OCI-LY1 (cell line): Measurements from ENCODE around the gene GNG11.

Experiments used
- H2AFZ ChIP-seq: fragments of 200-600 bp; sonication (generic), shearing (Covaris generic); 2 replicates; pipeline ENCODE4 v1.6.0; 2014; ENCODE audit warnings: antibody characterized with exemption, mild to moderate bottlenecking, low read length
- H3F3A ChIP-seq: fragments of 200-600 bp; sonication (generic), shearing (Covaris generic); 2 replicates; pipeline ENCODE4 v1.6.0; 2014; ENCODE audit warnings: mild to moderate bottlenecking, antibody characterized with exemption, low read length, moderate library complexity; ENCODE audit not compliant: insufficient read depth
- H3K27ac ChIP-seq: fragments of 200-600 bp; sonication (generic); 2 replicates; pipeline ENCODE4 v1.5.1; 2014; ENCODE audit warnings: low read length, mixed run types, mild to moderate bottlenecking, low read depth; ENCODE audit not compliant: poor library complexity, severe bottlenecking
- H3K27me3 ChIP-seq: fragments of 200-600 bp; sonication (generic); 2 replicates; pipeline ENCODE4 v1.6.0; 2014; ENCODE audit warnings: antibody characterized with exemption, mild to moderate bottlenecking, low read length, moderate library complexity; ENCODE audit not compliant: insufficient read depth
- H3K36me3 ChIP-seq: fragments of 200-600 bp; sonication (generic); 2 replicates; pipeline ENCODE4 v1.6.1; 2014; ENCODE audit warnings: mild to moderate bottlenecking, antibody characterized with exemption, low read length, moderate library complexity, mixed read lengths; ENCODE audit not compliant: insufficient read depth
- H3K4me1 ChIP-seq: fragments of 200-600 bp; sonication (generic); 2 replicates; pipeline ENCODE4 v1.5.1; 2014; ENCODE audit warnings: mild to moderate bottlenecking, low read length, moderate library complexity; ENCODE audit not compliant: insufficient read depth, severe bottlenecking
- H3K4me2 ChIP-seq: fragments of 200-600 bp; sonication (generic), shearing (Covaris generic); 2 replicates; pipeline ENCODE4 v1.6.1; 2014; ENCODE audit warnings: low read length
- H3K4me3 ChIP-seq: fragments of 200-600 bp; sonication (generic); 2 replicates; pipeline ENCODE4 v1.5.1; 2014; ENCODE audit warnings: low read length, low read depth, mild to moderate bottlenecking, mixed read lengths; ENCODE audit not compliant: poor library complexity, severe bottlenecking
- H3K79me2 ChIP-seq: fragments of 200-600 bp; shearing (Covaris generic); 2 replicates; pipeline ENCODE4 v1.6.1; 2016; ENCODE audit warnings: mixed run types, low read length, mixed read lengths; ENCODE audit not compliant: insufficient read depth
- H3K9ac ChIP-seq: fragments of 200-600 bp; sonication (generic), shearing (Covaris generic); 2 replicates; pipeline ENCODE4 v1.6.1; 2014; ENCODE audit warnings: mild to moderate bottlenecking, low read length, mixed read lengths
- H3K9me2 ChIP-seq: fragments of 200-600 bp; sonication (generic), shearing (Covaris generic); 2 replicates; pipeline ENCODE4 v1.6.1; 2014; ENCODE audit warnings: low read depth, mild to moderate bottlenecking, low read length, mixed read lengths
- H3K9me3 ChIP-seq: fragments of 200-600 bp; shearing (Covaris generic); 2 replicates; pipeline ENCODE4 v1.6.1; 2014; ENCODE audit warnings: low read length, mixed read lengths
- H4K20me1 ChIP-seq: fragments of 200-600 bp; sonication (generic), shearing (Covaris generic); 2 replicates; pipeline ENCODE4 v1.6.0; 2016; ENCODE audit warnings: mild to moderate bottlenecking, low read length; ENCODE audit not compliant: insufficient read depth
- CTCF ChIP-seq: fragments of 200-600 bp; sonication (generic), shearing (Covaris generic); IDR thresholded peaks from 2 replicates; pipeline ENCODE4 v1.5.1; 2017; ENCODE audit warnings: mild to moderate bottlenecking, antibody characterized with exemption, low read length, moderate library complexity, mixed read lengths
- EZH2 ChIP-seq: fragments of 200-600 bp; sonication (generic), shearing (Covaris generic); IDR thresholded peaks from 2 replicates; pipeline ENCODE4 v1.8.0; 2017; ENCODE audit warnings: borderline replicate concordance, mixed run types, mild to moderate bottlenecking, antibody characterized with exemption, low read length, moderate library complexity, mixed read lengths

Gene GNG11

GRCh38 chr7:93945756-93946535, 24.4 kb downstream of the GNG11 start:
- Histone ChIP-seq H3K4me3 (no peak overlapping the region), H3K27ac (no peak overlapping the region), H3K79me2 (no peaks in the 10 kb centered on the region), H3K36me3 (no peaks in the 10 kb centered on the region), H3K9me3 (no peaks in the 10 kb centered on the region), H2AFZ (no peak overlapping the region), H3K9ac (no peak overlapping the region), H3K4me2 (no peak overlapping the region), H3K9me2 (no peaks in the 10 kb centered on the region), H3K27me3 (no peaks in the 10 kb centered on the region), H3K4me1 (peaks cover 4% of the 10 kb centered on the region), H3F3A (no peaks in the 10 kb centered on the region), H4K20me1 (no peaks in the 10 kb centered on the region)
- no peak for TF ChIP-seq EZH2

DNA sequence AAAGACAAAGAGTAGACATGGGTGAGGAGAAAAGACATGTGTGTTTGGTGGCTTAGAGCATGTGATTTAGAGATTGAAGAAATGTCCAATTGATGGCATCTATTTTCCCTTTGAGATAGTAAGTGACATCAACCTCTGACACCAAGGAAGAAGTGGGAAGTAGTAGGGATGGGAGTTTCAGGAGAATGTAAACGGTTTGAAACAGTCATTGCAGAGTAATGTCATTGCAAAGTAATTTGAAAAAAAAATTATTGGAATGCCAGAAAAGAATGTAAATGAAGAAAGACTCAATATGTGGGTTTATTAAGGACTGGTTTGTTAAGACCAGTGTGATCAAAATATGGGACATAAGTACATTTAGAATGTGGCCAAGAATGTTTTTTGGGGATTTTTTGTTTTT, 26.6 kb downstream of the GNG11 start:
- no peaks in the 10 kb centered on the region for H3F3A ChIP-seq
- H3K79me2 ChIP-seq: no peaks in the 10 kb centered on the region
- TF ChIP-seq CTCF (no peak), EZH2 (no peak)
- no peak overlapping the region for H3K27ac ChIP-seq
- no peak overlapping the region for H2AFZ ChIP-seq
- H4K20me1 ChIP-seq: no peaks in the 10 kb centered on the region
- H3K9me2 ChIP-seq: no peaks in the 10 kb centered on the region
- no peaks in the 10 kb centered on the region for H3K9me3 ChIP-seq
- no peaks in the 10 kb centered on the region for H3K27me3 ChIP-seq
- no peak overlapping the region for H3K9ac ChIP-seq
- no peak overlapping the region for H3K4me2 ChIP-seq
- peaks cover 4% of the 10 kb centered on the region for H3K4me1 ChIP-seq
- H3K36me3 ChIP-seq: no peaks in the 10 kb centered on the region
- H3K4me3 ChIP-seq: no peak overlapping the region

DNA sequence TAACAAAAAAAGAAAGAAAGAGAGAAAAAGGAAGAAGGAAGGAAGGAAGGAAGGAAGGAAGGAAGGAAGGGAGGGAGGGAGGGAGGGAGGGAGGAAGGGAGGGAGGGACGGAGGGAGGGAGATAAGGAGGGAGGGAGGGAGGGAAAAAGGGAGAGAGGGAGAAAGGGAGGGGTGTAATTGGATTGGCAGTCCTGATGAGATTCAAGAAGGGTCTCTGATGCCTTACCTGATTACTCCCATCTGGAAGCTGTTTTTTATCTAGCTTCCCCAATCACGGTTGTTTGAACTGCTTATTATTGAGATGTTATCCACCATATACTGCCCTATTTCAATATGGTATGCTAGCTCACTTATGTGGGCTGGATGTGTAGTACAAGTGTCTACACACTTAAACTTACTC, 27.3 kb downstream of the GNG11 start:
- H3K9ac ChIP-seq: no peak overlapping the region
- no peak for TF ChIP-seq EZH2
- no peak for TF ChIP-seq CTCF
- H4K20me1 ChIP-seq: no peaks in the 10 kb centered on the region
- no peaks in the 10 kb centered on the region for H3F3A ChIP-seq
- no peaks in the 10 kb centered on the region for H3K36me3 ChIP-seq
- H3K9me2 ChIP-seq: no peaks in the 10 kb centered on the region
- no peak overlapping the region for H3K27ac ChIP-seq
- H3K4me3 ChIP-seq: no peak overlapping the region
- peaks cover 4% of the 10 kb centered on the region for H3K4me1 ChIP-seq
- no peaks in the 10 kb centered on the region for H3K27me3 ChIP-seq
- no peak overlapping the region for H3K4me2 ChIP-seq
- H3K9me3 ChIP-seq: no peaks in the 10 kb centered on the region
- H3K79me2 ChIP-seq: no peaks in the 10 kb centered on the region
- H2AFZ ChIP-seq: no peak overlapping the region

- H3F3A ChIP-seq: no peaks in the 10 kb centered on the region
- no peak overlapping the region for H3K9ac ChIP-seq
- peaks cover 4% of the 10 kb centered on the region for H3K4me1 ChIP-seq
- no peaks in the 10 kb centered on the region for H4K20me1 ChIP-seq
- H3K79me2 ChIP-seq: no peaks in the 10 kb centered on the region
- no peak overlapping the region for H3K4me2 ChIP-seq
- H3K9me3 ChIP-seq: no peaks in the 10 kb centered on the region
- H3K4me3 ChIP-seq: no peak overlapping the region
- H3K9me2 ChIP-seq: no peaks in the 10 kb centered on the region
- no peak overlapping the region for H2AFZ ChIP-seq
- H3K27me3 ChIP-seq: no peaks in the 10 kb centered on the region
- H3K27ac ChIP-seq: no peak overlapping the region
- H3K36me3 ChIP-seq: no peaks in the 10 kb centered on the region
- no peak for TF ChIP-seq EZH2
- no peak for TF ChIP-seq CTCF
These were observed 27.9 kb downstream of the GNG11 start for GRCh38 chr7:93949423-93949822.
